Neural cell (in vitro differentiated cells): ENCODE measurements around the gene ADAMTS2.

Source experiments
- EP300 ChIP-seq: fragments of 450-650 bp; conservative IDR thresholded peaks from 2 replicates; pipeline ENCODE4 v1.6.1; 2014; ENCODE audit warnings: antibody characterized with exemption, mild to moderate bottlenecking, moderate library complexity; ENCODE audit not compliant: poor library complexity, severe bottlenecking
- EZH2 ChIP-seq: fragments of 200-600, 300-800 bp; shearing (Covaris generic), sonication (generic); IDR thresholded peaks from 2 replicates; pipeline ENCODE4 v1.6.1; 2014; ENCODE audit warnings: antibody characterized with exemption, low read length, borderline replicate concordance, mild to moderate bottlenecking; ENCODE audit not compliant: insufficient read depth, poor library complexity, severe bottlenecking
- POLR2AphosphoS5 ChIP-seq: IDR thresholded peaks from 2 replicates; pipeline ENCODE4 v1.6.1; 2012
- TF ChIP-seq, protein P1 (sequence below): fragments of 450-650 bp; IDR thresholded peaks from 2 replicates; pipeline ENCODE4 v1.5.1; 2014; ENCODE audit warnings: antibody characterized with exemption, mild to moderate bottlenecking, moderate library complexity; ENCODE audit not compliant: poor library complexity, severe bottlenecking
- TF ChIP-seq, protein P2 (sequence below): IDR thresholded peaks from 2 replicates; pipeline ENCODE4 v1.6.1; 2012; ENCODE audit warnings: borderline replicate concordance

DNA sequence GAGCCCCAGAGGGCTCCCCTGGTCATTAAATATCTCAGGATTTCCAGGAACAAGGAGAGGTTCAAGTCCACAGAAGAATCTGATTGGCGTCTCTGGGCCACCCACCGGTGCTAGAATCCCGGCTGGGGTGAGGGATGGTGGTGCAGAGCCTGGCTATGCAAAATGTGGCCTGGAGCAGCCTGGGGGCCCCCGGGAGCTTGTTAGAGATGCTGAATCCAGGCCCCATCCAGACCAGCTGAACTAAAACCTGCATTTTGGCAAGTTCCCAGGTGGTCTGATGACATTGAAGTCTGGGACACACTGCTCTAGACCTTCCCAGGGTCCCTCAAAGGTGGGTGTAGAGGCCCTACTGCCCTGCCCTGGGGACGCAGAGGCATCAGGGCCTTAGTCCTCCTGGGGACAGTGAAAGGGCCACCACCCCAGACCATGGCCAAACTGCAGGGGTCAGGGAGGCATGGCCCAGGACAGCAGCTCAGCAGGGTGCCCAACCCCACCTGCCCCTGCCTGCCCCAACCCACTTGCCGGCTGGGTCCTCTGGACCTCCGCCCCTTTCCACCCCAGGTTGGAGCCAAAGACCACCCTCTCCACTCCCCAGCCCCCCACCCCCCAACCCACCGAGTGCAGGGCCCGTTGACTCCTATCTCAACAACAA lies 34.7 kb downstream of the ADAMTS2 start:
- TF ChIP-seq, protein P1, sequence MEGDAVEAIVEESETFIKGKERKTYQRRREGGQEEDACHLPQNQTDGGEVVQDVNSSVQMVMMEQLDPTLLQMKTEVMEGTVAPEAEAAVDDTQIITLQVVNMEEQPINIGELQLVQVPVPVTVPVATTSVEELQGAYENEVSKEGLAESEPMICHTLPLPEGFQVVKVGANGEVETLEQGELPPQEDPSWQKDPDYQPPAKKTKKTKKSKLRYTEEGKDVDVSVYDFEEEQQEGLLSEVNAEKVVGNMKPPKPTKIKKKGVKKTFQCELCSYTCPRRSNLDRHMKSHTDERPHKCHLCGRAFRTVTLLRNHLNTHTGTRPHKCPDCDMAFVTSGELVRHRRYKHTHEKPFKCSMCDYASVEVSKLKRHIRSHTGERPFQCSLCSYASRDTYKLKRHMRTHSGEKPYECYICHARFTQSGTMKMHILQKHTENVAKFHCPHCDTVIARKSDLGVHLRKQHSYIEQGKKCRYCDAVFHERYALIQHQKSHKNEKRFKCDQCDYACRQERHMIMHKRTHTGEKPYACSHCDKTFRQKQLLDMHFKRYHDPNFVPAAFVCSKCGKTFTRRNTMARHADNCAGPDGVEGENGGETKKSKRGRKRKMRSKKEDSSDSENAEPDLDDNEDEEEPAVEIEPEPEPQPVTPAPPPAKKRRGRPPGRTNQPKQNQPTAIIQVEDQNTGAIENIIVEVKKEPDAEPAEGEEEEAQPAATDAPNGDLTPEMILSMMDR: no peak
- TF ChIP-seq EP300 (no peak), EZH2 (no peak), POLR2AphosphoS5 (no peak)
- TF ChIP-seq, protein P2, sequence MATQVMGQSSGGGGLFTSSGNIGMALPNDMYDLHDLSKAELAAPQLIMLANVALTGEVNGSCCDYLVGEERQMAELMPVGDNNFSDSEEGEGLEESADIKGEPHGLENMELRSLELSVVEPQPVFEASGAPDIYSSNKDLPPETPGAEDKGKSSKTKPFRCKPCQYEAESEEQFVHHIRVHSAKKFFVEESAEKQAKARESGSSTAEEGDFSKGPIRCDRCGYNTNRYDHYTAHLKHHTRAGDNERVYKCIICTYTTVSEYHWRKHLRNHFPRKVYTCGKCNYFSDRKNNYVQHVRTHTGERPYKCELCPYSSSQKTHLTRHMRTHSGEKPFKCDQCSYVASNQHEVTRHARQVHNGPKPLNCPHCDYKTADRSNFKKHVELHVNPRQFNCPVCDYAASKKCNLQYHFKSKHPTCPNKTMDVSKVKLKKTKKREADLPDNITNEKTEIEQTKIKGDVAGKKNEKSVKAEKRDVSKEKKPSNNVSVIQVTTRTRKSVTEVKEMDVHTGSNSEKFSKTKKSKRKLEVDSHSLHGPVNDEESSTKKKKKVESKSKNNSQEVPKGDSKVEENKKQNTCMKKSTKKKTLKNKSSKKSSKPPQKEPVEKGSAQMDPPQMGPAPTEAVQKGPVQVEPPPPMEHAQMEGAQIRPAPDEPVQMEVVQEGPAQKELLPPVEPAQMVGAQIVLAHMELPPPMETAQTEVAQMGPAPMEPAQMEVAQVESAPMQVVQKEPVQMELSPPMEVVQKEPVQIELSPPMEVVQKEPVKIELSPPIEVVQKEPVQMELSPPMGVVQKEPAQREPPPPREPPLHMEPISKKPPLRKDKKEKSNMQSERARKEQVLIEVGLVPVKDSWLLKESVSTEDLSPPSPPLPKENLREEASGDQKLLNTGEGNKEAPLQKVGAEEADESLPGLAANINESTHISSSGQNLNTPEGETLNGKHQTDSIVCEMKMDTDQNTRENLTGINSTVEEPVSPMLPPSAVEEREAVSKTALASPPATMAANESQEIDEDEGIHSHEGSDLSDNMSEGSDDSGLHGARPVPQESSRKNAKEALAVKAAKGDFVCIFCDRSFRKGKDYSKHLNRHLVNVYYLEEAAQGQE: no peak
